H1 (cell line): ENCODE measurements around the gene MYNN. TPM values are rescaled to one million over a fixed set of nuclear protein-coding genes. Genes with fewer than 3 reads are reported as not detected.

Experiments
- CTCF ChIA-PET: fragments of 300-600 bp; sonication (Branson Sonifier 250); formaldehyde crosslinking; loops from one replicate; lab custom pipeline; 2021; ENCODE audit not compliant: partially characterized antibody; lab: Charles Lee
- POLR2A ChIA-PET: fragments of 300-600 bp; sonication (Branson Sonifier 250); formaldehyde crosslinking; loops from one replicate; lab custom pipeline; 2021; ENCODE audit warnings: inconsistent platforms; ENCODE audit not compliant: partially characterized antibody; lab: Charles Lee
- DNase-seq, 2 experiments: peaks; one replicate each; pipeline versions ENCODE4 v3.0.0 to v3.0.0-alpha.2; 2010 to 2022; ENCODE audit warnings: low spot score in 2 of 2, low read depth in 1 of 2, mixed read lengths in 1 of 2
- FAIRE-seq: peaks from 2 replicates; lab custom pipeline; 2011; peaks lifted over from hg19 to GRCh38; lab: Jason Lieb, UNC
- H2AFZ ChIP-seq: 2 replicates; pipeline ENCODE4 v1.8.1; 2012; ENCODE audit warnings: low read length, inconsistent platforms
- H2AK5ac ChIP-seq: 2 replicates; pipeline ENCODE4 v1.6.1; 2013; ENCODE audit warnings: low read depth, low read length
- H2BK120ac ChIP-seq: replicated peaks from 2 replicates; pipeline ENCODE3; 2013; ENCODE audit warnings: low read depth, low read length, inconsistent platforms
- H2BK12ac ChIP-seq: 2 replicates; pipeline ENCODE4 v1.6.1; 2013; ENCODE audit warnings: low read depth, low read length
- H2BK15ac ChIP-seq: 2 replicates; pipeline ENCODE4 v1.6.1; 2013; ENCODE audit warnings: low read length
- H2BK20ac ChIP-seq: 2 replicates; pipeline ENCODE4 v1.6.1; 2013; ENCODE audit warnings: low read length
- H2BK5ac ChIP-seq: 2 replicates; pipeline ENCODE4 v1.6.1; 2013; ENCODE audit warnings: low read depth, low read length
- H3K14ac ChIP-seq: 2 replicates; pipeline ENCODE4 v1.6.1; 2013; ENCODE audit warnings: inconsistent platforms; ENCODE audit not compliant: insufficient read length
- H3K18ac ChIP-seq: 2 replicates; pipeline ENCODE4 v1.6.1; 2013; ENCODE audit warnings: low read length; ENCODE audit errors: extremely low read depth
- H3K23ac ChIP-seq: 2 replicates; pipeline ENCODE4 v1.6.1; 2013; ENCODE audit warnings: inconsistent platforms; ENCODE audit not compliant: insufficient read length
- H3K23me2 ChIP-seq: 2 replicates; pipeline ENCODE4 v1.6.1; 2013; ENCODE audit warnings: low read depth, low read length
- H3K27ac ChIP-seq: 2 replicates; pipeline ENCODE4 v1.6.1; 2011; ENCODE audit warnings: low read depth, low read length, inconsistent platforms
- H3K27me3 ChIP-seq, 4 experiments: replicated peaks in 1 of 4; 1 replicate in 1 of 4; 2 replicates in 3 of 4; pipeline versions ENCODE4 v1.6.1 to v1.8.1; 2011 to 2013; ENCODE audit warnings: low read length in 3 of 4, mild to moderate bottlenecking in 3 of 4, inconsistent platforms in 2 of 4, mixed read lengths in 2 of 4, moderate library complexity in 1 of 4; ENCODE audit not compliant: control insufficient read depth in 3 of 4, insufficient read depth in 3 of 4; ENCODE audit errors: extremely low read depth in 1 of 4
- H3K36me3 ChIP-seq, 4 experiments: 2 replicates each; pipeline versions ENCODE4 v1.6.1 to v1.8.1; 2011 to 2013; ENCODE audit warnings: mild to moderate bottlenecking in 4 of 4, low read length in 3 of 4, moderate library complexity in 2 of 4, control low read depth in 1 of 4, inconsistent platforms in 1 of 4; ENCODE audit not compliant: insufficient read depth in 4 of 4, control insufficient read depth in 2 of 4
- H3K4ac ChIP-seq: replicated peaks from 2 replicates; pipeline ENCODE3; 2013; ENCODE audit warnings: low read length, low read depth, mixed read lengths, inconsistent platforms; ENCODE audit not compliant: insufficient read length
- H3K4me1 ChIP-seq, 4 experiments: replicated peaks in 1 of 4; 1 replicate in 1 of 4; 2 replicates in 3 of 4; pipeline versions ENCODE4 v1.6.1 to v1.8.1; 2011 to 2013; ENCODE audit warnings: low read length in 3 of 4, inconsistent platforms in 2 of 4, mixed read lengths in 1 of 4; ENCODE audit not compliant: insufficient read depth in 4 of 4, control insufficient read depth in 3 of 4
- H3K4me2 ChIP-seq, 2 experiments: 2 replicates each; pipeline versions ENCODE4 v1.6.1 to v1.8.1; 2011 to 2013; ENCODE audit warnings: low read depth in 2 of 2, low read length in 2 of 2, control low read depth in 1 of 2, inconsistent platforms in 1 of 2, mild to moderate bottlenecking in 1 of 2; ENCODE audit not compliant: insufficient read depth in 1 of 2
- H3K4me3 ChIP-seq, 4 experiments: fragments of 200-600, 300-600 bp in 1 of 4; sonication (generic), shearing (Covaris generic), sonication (Bioruptor Twin) in 1 of 4; 2 replicates each; pipeline versions ENCODE4 v1.5.1 to v1.8.1; 2011 to 2016; ENCODE audit warnings: low read length in 4 of 4, low read depth in 3 of 4, control low read depth in 2 of 4, inconsistent platforms in 2 of 4, mild to moderate bottlenecking in 2 of 4, mixed read lengths in 1 of 4, moderate library complexity in 1 of 4; ENCODE audit not compliant: insufficient read depth in 2 of 4; ENCODE audit errors: extremely low read depth in 1 of 4
- H3K56ac ChIP-seq: replicated peaks from 2 replicates; pipeline ENCODE3; 2013; ENCODE audit warnings: low read depth, mild to moderate bottlenecking, mixed read lengths, low read length, inconsistent platforms; ENCODE audit not compliant: insufficient read length
- H3K79me1 ChIP-seq: 2 replicates; pipeline ENCODE4 v1.6.1; 2013; ENCODE audit warnings: low read depth, low read length, control low read depth
- H3K79me2 ChIP-seq, 2 experiments: 2 replicates each; pipeline versions ENCODE4 v1.6.1 to v1.8.1; 2012 to 2013; ENCODE audit warnings: low read length in 2 of 2, mild to moderate bottlenecking in 2 of 2, inconsistent platforms in 1 of 2; ENCODE audit not compliant: insufficient read depth in 2 of 2, control insufficient read depth in 1 of 2
- H3K9ac ChIP-seq, 4 experiments: replicated peaks in 1 of 4; 1 replicate in 1 of 4; 2 replicates in 3 of 4; pipeline versions ENCODE4 v1.6.1 to v1.8.1; 2011 to 2013; ENCODE audit warnings: low read depth in 3 of 4, low read length in 3 of 4, control low read depth in 2 of 4, mild to moderate bottlenecking in 2 of 4, moderate library complexity in 2 of 4, inconsistent platforms in 1 of 4; ENCODE audit errors: extremely low read depth in 1 of 4
- H3K9me3 ChIP-seq, 2 experiments: 2 replicates each; pipeline versions ENCODE4 v1.6.1 to v1.8.1; 2012 to 2013; ENCODE audit warnings: mild to moderate bottlenecking in 2 of 2, moderate library complexity in 2 of 2, control low read depth in 1 of 2, inconsistent platforms in 1 of 2, low read depth in 1 of 2, low read length in 1 of 2, mixed read lengths in 1 of 2; ENCODE audit not compliant: insufficient read depth in 2 of 2
- H4K20me1 ChIP-seq, 2 experiments: replicated peaks in 1 of 2; 2 replicates each; pipeline versions ENCODE3 to v1.8.1; 2011 to 2013; ENCODE audit warnings: inconsistent platforms in 2 of 2, low read length in 2 of 2, mild to moderate bottlenecking in 1 of 2; ENCODE audit not compliant: insufficient read depth in 2 of 2, control insufficient read depth in 1 of 2
- H4K5ac ChIP-seq: 2 replicates; pipeline ENCODE4 v1.6.1; 2013; ENCODE audit warnings: low read length, low read depth, mixed read lengths, inconsistent platforms; ENCODE audit not compliant: insufficient read length
- H4K8ac ChIP-seq: 2 replicates; pipeline ENCODE4 v1.8.0; 2013; ENCODE audit warnings: mild to moderate bottlenecking, moderate library complexity, low read length, inconsistent platforms; ENCODE audit not compliant: insufficient read depth; ENCODE audit errors: extremely low read depth
- H4K91ac ChIP-seq: replicated peaks from 2 replicates; pipeline ENCODE3; 2013; ENCODE audit warnings: low read length, mixed read lengths, inconsistent platforms; ENCODE audit not compliant: insufficient read length
- RAD21 ChIP-seq, 2 experiments: IDR thresholded peaks in 1 of 2; conservative IDR thresholded peaks in 1 of 2; 2 replicates each; pipeline ENCODE4 v1.6.1; 2011; ENCODE audit warnings: low read depth in 2 of 2, low read length in 2 of 2, improper control_type of control experiment in 1 of 2, inconsistent platforms in 1 of 2, mild to moderate bottlenecking in 1 of 2, moderate library complexity in 1 of 2
- TEAD4 ChIP-seq: IDR thresholded peaks from 2 replicates; pipeline ENCODE4 v1.6.1; 2012; ENCODE audit warnings: low read depth, low read length, inconsistent platforms, mixed read lengths
- whole genome bisulfite sequencing, 2 experiments: shearing (Covaris generic) in 1 of 2; methylation state at CpG; one replicate each; pipeline versions ENCODE4 v1.1.6 to v1.1.7; 2013 to 2015; ENCODE audit warnings: low lambda C conversion rate in 2 of 2, mixed read lengths in 2 of 2, inconsistent platforms in 1 of 2, low coverage in 1 of 2, missing lambda C conversion rate in 1 of 2; ENCODE audit not compliant: insufficient replicate concordance in 2 of 2, insufficient coverage in 1 of 2, insufficient read length in 1 of 2; ENCODE audit errors: extremely low coverage in 1 of 2, missing lambda C conversion rate in 1 of 2; 5-methylcytosine and 5-hydroxymethylcytosine counted together
- polyA plus RNA-seq, 7 experiments: library from polyadenylated mRNA; depleted of rRNA in 3 of 7; stranded (reverse) in 5 of 7; unstranded in 2 of 7; fragments of >200 nt in 5 of 7; fragments of 200-250 nt in 2 of 7; gene quantifications; 1 replicate in 5 of 7; 2 replicates in 1 of 7; 4 replicates in 1 of 7; pipeline versions ENCODE4 v1.2.1 to v1.2.3, GENCODE V29; 2011 to 2013; ENCODE audit warnings: missing spikeins in 2 of 7, mixed read lengths in 2 of 7
- total RNA-seq: library from RNA; stranded (reverse); fragmentation: NEBNext Ultra II Directional; extraction: Animal tissue kit (Norgen Biotek cat#: 25700); gene quantifications from 2 replicates; pipeline ENCODE4 v1.2.1, GENCODE V29; 2021
- TF ChIP-seq, protein P1 (sequence below), 3 experiments: IDR thresholded peaks; 1 replicate in 2 of 3; 2 replicates in 1 of 3; pipeline versions ENCODE4 v1.5.1 to v1.6.1; 2011; ENCODE audit warnings: low read length in 3 of 3, mild to moderate bottlenecking in 3 of 3, inconsistent platforms in 2 of 3, low read depth in 1 of 3, moderate library complexity in 1 of 3; ENCODE audit not compliant: insufficient read depth in 1 of 3; ENCODE audit errors: control extremely low read depth in 1 of 3

MYNN gene
- total and polyA plus RNA-seq, 2 of the 8 experiments (the other 6 are each of a cell fraction or from before 2014, with no cell fraction given), result 7.3 to 15.2 TPM

DNA sequence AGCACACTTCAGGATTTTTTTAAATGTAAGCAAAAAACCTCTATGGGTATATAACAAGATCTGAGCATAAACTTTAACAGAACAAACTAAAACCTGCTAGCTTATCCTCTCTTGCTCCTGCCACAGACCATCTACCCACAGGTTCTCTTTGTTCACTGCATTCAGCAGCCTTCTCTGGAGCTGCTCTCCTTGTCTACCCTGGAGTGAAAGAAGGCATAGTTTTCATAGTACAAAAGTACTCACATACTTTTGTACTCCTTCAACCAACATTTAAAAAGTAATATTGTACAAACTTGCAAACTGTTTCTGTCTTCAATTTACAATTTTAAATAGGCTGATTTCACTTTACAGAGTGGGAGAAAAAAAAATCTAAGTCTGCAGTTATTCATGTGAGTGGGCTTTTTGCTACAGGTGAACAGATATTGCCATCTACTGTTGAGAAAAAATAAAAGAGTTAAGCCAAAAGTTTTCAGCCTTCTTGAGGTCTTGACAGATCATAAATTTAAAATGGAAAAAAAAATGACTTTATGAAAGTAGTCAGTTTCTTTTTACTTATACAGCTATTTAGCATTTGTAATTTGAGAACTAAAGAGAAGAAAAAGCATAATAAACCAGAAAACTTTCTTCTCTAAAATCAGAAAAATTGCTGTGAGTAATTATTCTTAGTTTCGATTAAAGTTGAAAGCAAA is 28.7 kb upstream of the MYNN start:
- WGBS, 2 experiments, result 43% methylated on average over 1 of the region's 1 CpG; no CpG with 5 or more reads in 1 of the 2 experiments
- Histone ChIP-seq H2AK5ac (no peak overlapping the region), H3K23me2 (no peaks in the 10 kb centered on the region), H4K8ac (no peak overlapping the region), H4K91ac (no peak overlapping the region), H2BK120ac (no peak overlapping the region), H3K79me2 (no peaks in the 10 kb centered on the region), H3K27me3 (peaks cover 0 to 1% (median 0%) of the 10 kb centered on the region in 4 experiments; a peak in 1 of 7 replicates), H3K18ac (0 out of 2 replicates have a peak overlapping the region, but pooled peaks have one; percentile 40), H3K14ac (no peak overlapping the region), H3K4me3 (no peak overlapping the region), H3K79me1 (no peaks in the 10 kb centered on the region), H4K20me1 (no peaks in the 10 kb centered on the region), H3K4me1 (peaks cover 0 to 5% (median 0%) of the 10 kb centered on the region in 4 experiments; a peak in 2 of 7 replicates), H2BK5ac (no peak overlapping the region)
- no peak for DNase-seq
- CTCF ChIA-PET, result interaction anchor here (0.6 to 5.6 kb wide), 29 partner anchors 14 to 898 kb away, joined by 3 to 31 read pairs (median 3); no protein-coding TSS in a partner anchor
- peak; percentile 71 to 82 for TF ChIP-seq RAD21 (IDR thresholded peaks at IDR 0.05 in 1 of 2, conservative IDR thresholded peaks at IDR 0.05 in 1 of 2; ENCODE audit: low read depth in 2 of 2, low read length in 2 of 2)
- TF ChIP-seq TEAD4, result no peak
- TF ChIP-seq, protein P1, sequence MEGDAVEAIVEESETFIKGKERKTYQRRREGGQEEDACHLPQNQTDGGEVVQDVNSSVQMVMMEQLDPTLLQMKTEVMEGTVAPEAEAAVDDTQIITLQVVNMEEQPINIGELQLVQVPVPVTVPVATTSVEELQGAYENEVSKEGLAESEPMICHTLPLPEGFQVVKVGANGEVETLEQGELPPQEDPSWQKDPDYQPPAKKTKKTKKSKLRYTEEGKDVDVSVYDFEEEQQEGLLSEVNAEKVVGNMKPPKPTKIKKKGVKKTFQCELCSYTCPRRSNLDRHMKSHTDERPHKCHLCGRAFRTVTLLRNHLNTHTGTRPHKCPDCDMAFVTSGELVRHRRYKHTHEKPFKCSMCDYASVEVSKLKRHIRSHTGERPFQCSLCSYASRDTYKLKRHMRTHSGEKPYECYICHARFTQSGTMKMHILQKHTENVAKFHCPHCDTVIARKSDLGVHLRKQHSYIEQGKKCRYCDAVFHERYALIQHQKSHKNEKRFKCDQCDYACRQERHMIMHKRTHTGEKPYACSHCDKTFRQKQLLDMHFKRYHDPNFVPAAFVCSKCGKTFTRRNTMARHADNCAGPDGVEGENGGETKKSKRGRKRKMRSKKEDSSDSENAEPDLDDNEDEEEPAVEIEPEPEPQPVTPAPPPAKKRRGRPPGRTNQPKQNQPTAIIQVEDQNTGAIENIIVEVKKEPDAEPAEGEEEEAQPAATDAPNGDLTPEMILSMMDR (IDR thresholded peaks at IDR 0.05; ENCODE audit: control extremely low read depth in 1 of 3, insufficient read depth in 1 of 3, low read depth in 1 of 3, low read length in 3 of 3), result peak in 1 of 3 experiments; percentile 19; a peak in 1 of 4 replicates
- TF ChIP-seq, all 59 proteins: peak for 2
- Histone ChIP-seq H3K4ac (no peak overlapping the region), H2BK15ac (no peak overlapping the region), H3K23ac (no peak overlapping the region), H3K9ac (no peak overlapping the region), H3K56ac (no peak overlapping the region), H4K5ac (no peak overlapping the region), H3K27ac (no peak overlapping the region), H2BK12ac (no peak overlapping the region), H2AFZ (no peak overlapping the region), H3K36me3 (no peaks in the 10 kb centered on the region), H2BK20ac (no peak overlapping the region), H3K4me2 (no peak overlapping the region), H3K9me3 (no peaks in the 10 kb centered on the region)
- FAIRE-seq, result peak; percentile 7
- POLR2A ChIA-PET, result no interaction called here
